GM18951 (cell line): ENCODE measurements around the gene SMU1.

Experiments
- POLR2A ChIP-seq: IDR thresholded peaks from 4 replicates; pipeline ENCODE4 v1.6.1; 2011; ENCODE audit warnings: mild to moderate bottlenecking; ENCODE audit not compliant: insufficient read length, insufficient read depth; ENCODE audit errors: extremely low read depth
- in situ Hi-C: fragments of 300-500 bp; cut with MboI; formaldehyde crosslinking; loops from one replicate; pipeline ENCODE4 v1.12.0; 2022; ENCODE audit warnings: low sequenced_read_pairs, mixed read lengths, inconsistent platforms; ENCODE audit not compliant: unreplicated experiment

The SMU1 gene

GRCh38 chr9:32992595-32993238 is 83.8 kb downstream of the SMU1 start:
- in situ Hi-C loops: no loop called here
- TF ChIP-seq POLR2A: no peak

- no peak for TF ChIP-seq POLR2A
- in situ Hi-C loops: no loop called here
Observed at GRCh38 chr9:32991897-32992594, 84.4 kb downstream of the SMU1 start.
